Loucy (cell line): ENCODE measurements around the gene BTBD9.

Experiments used
- CTCF ChIP-seq: fragments of 200-600 bp; sonication (generic); conservative IDR thresholded peaks from 2 replicates; pipeline ENCODE4 v1.5.1; 2014; ENCODE audit warnings: mild to moderate bottlenecking, antibody characterized with exemption, low read length
- EZH2phosphoT487 ChIP-seq: fragments of 200-600 bp; IDR thresholded peaks from 2 replicates; pipeline ENCODE4 v1.6.1; 2018; ENCODE audit warnings: antibody characterized with exemption, mild to moderate bottlenecking, moderate library complexity, borderline replicate concordance

- no peak for TF ChIP-seq CTCF
- TF ChIP-seq EZH2phosphoT487: no peak
These were observed 8.4 kb downstream of the BTBD9 start for GRCh38 chr6:38631186-38631783.
